Urothelium cell line (cell line): ENCODE results near the gene FABP1.

Experiments
- DNase-seq: peaks from one replicate; pipeline ENCODE4 v3.0.0; 2011; ENCODE audit warnings: low spot score, mixed read lengths
- FAIRE-seq: peaks from 2 replicates; lab custom pipeline; 2011; peaks lifted over from hg19 to GRCh38; lab: Jason Lieb, UNC

FABP1 gene

DNA sequence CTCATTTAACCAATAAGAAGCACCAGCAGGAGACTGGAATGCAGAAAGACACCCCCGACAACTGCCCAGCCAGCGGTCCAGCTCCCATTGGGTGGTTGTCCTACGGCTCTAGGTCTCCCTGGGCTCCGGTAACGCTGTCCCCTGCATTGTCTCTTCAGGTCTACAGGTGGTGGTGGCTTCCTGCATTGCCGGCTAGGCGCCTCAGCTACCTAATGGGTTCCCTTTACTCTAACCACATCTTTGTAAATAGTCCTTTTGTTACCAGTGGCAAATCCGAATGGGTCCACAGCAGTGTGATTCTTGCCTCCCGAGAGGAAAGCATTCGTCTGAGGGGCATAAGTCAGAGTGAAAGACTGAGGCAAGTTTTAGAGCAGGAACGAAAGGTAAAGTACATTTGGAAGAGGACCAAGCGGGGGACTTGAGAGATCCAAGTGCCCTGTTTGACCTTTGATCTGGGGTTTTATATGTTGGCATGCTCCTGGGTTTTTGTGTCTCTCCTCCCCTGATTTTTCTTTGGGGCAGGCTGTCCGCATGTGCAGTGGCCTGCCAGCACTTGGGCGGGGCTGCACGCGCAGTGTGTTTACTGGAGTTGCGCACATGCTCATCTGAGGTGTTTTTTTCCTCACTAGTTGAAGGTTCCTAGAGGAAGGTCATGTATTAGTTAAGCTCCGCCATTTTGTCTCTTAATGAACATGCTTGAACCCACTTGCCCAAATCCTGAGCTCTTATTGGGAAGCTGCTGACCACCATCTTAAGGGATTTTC lies 11.0 kb downstream of the FABP1 start:
- FAIRE-seq: peak; percentile 23

DNA sequence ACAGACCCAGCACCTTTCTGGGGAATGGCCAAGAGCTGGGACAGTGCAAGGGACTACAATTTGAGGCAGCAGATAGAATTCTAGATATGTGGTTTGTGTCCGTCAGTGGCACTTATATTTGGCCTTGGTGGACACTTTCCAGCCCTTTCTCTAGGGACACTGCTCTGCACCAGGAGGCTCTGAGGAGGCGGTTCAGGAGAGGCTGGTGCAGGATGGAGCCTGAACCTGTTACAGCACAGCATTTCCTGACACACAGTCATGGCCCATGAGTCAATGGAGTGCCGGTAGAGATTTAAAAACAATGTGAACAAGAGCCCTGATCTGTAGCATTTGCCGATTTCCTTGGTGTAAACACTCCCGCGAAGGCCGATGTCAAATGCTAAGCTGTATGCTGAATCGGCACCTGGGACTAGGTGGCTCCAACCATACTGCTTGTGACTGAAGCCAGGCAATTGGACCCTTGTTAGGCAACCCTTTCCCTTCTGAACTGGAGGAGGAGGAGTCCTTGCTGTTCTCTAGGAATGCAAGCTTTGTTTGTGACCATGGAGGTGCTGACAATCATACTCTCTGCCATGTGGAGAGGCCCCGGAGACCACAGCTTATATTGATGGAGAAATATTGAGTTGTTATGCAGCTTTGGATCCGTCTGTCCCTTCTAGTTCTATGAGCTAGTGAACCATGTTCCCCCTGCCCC lies 11.9 kb downstream of the FABP1 start:
- FAIRE-seq: no peak
- no peak for DNase-seq

More for the DNA sequence above, 11.0 kb downstream of the FABP1 start:
- no peak for DNase-seq

- DNase-seq (no peak), FAIRE-seq (no peak)
These were observed 13.0 kb downstream of the FABP1 start for GRCh38 chr2:88114889-88115288.

DNA sequence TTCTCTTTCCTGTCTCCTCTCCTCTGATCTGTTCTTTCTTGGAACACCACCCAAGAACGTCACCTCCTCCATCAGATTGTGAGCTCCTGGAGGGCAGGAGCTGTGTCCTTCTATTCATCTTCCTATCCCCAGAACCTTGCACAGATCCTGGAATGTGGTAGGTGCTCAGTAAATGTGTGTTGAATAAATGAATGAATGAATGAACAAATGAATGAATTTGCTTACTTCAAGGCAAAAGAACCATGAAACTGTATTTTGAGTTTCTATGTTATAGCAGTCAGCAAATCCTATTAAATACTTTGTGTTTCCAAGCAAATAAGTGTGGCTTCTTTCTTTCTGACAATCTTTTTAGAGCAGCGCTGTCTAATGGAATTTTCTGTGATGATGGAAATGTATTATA lies 14.8 kb downstream of the FABP1 start:
- FAIRE-seq (no peak), DNase-seq (no peak)

- no peak for FAIRE-seq
- DNase-seq: no peak
These were observed 17.0 kb downstream of the FABP1 start for GRCh38 chr2:88110830-88111229.

GRCh38 chr2:88108796-88109195 lies 19.1 kb downstream of the FABP1 start:
- no peak for DNase-seq
- no peak for FAIRE-seq

DNA sequence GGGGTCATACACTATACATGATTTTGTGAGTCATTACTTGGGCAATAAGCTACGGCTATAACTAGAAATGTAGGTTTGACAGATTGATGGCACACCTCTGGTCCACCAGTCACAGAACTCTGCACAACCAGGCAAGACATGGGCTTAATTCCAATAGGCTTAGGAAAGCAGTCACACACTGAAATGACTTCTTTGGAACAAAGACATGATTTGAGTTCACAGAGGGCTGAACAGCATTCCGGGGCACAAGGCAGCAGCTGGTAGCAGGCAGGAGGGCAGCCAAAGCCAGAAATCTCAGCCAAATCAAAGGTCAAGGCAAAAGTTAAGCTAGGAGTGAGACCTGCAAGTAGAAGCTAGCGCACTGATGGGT lies 27.4 kb downstream of the FABP1 start:
- DNase-seq (no peak), FAIRE-seq (peak; percentile 73)

DNA sequence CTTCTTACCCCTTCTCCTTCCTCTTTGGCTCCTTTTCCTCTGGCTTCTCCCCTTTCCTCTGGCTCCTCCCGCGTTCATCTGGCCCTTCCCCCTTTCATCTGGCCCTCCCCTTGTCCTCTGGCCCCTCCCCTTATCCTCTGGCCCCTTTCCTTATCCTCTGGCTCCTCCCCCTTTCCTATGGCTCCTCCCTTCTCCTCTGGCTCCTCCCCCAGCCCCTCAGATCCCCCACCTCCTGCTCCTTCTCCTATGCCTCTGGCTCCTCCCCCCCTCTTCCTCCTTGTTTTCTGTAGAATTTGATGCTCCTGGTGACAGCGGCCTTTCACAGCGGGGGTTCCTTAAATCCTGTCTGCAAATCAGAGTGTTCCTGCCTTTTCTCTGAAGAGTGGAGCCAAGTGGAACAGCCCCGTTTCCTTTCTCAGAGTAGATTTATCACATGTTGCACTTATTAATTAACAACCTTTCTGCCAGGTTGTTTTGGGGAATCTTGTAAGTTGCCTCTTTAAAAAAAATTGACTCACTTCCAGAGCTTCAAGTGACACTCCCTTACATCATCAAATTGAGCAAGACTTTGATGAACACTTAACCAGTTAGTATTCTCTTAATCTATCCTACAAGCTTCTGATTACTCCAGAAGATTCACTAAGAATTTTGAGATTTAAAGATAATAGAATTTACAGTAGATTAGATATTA lies 27.9 kb downstream of the FABP1 start:
- DNase-seq: no peak
- no peak for FAIRE-seq

GRCh38 chr2:88098558-88098900 lies 29.3 kb downstream of the FABP1 start:
- no peak for FAIRE-seq
- DNase-seq: no peak

DNA sequence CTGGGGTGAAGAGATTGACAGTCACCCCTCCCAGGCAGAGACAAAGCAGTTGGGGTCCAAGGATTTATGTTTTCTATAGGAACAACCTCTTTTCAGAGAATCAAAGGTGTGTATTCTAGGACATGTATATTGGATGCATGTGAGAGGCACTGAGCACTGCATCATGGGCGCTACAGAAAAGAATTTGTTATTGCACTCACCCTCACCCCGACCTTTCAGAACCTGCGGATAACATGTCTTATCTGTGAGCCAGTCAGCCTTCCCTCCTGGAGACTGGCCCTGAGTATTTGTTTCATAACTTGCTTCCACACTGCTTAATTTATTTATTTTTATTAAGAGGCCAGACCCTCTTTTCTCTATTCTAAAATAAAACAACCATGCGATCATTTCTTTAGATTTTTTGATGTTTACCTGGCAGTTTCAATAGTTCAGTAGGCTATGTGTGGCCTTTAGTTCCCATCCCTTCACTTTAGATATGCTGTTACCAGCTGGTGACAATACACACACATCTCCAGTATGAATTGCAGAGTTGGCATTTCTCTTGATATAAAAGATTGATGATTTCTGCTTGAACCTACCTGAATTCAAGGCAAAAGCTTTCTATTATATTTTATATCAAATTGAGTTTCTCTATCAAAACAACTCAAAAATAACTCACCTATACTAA lies 29.8 kb downstream of the FABP1 start:
- FAIRE-seq (no peak), DNase-seq (no peak)

DNA sequence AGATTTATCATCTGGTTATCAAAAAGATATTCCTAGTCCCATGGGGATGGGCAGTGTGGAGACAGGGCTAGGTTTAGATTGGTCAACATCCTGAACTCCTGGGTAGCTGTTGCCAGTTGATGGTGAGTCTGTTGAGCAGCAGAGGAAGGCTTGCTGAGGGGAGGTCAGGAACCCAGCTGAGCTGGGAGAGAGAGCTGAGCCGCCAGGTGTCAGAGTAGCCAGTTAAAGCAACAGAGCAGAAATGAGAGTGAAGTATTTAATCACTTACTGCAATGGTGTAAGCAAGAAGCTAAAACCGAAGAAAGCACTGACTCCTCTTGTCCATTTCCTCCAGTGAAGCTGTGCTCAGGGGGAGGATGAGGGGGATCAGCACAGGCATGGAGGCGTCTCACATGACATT lies 30.7 kb downstream of the FABP1 start:
- DNase-seq: no peak
- no peak for FAIRE-seq

- DNase-seq: no peak
- no peak for FAIRE-seq
These were observed 31.2 kb downstream of the FABP1 start for GRCh38 chr2:88096708-88097107.

DNA sequence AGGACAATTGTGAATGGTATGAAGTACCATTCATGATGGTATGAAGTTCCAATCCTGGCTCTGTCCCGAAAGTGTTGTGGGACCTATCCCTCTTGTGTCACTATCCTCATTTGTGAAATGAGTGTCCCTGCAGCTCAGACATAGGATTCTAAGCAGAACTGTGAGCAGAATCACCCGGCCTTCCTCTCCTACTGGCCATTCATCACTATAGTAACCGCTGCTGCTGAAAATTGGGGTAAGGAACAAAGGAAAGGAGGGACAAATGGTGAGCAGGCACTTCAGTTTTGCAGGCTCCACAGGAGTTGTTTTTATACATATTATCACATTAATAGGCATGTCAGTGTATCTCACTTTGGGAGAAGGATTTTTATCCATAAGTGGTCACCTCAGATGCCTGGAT lies 32.8 kb downstream of the FABP1 start:
- DNase-seq: no peak
- FAIRE-seq: no peak

GRCh38 chr2:88092773-88093172 lies 35.1 kb downstream of the FABP1 start:
- no peak for DNase-seq
- FAIRE-seq: no peak

GRCh38 chr2:88091943-88092342 lies 35.9 kb downstream of the FABP1 start:
- no peak for DNase-seq
- no peak for FAIRE-seq

- DNase-seq: no peak
- no peak for FAIRE-seq
These were observed 37.2 kb downstream of the FABP1 start for GRCh38 chr2:88090446-88091283.

GRCh38 chr2:88088999-88089398 lies 38.9 kb downstream of the FABP1 start:
- FAIRE-seq (no peak), DNase-seq (no peak)

DNA sequence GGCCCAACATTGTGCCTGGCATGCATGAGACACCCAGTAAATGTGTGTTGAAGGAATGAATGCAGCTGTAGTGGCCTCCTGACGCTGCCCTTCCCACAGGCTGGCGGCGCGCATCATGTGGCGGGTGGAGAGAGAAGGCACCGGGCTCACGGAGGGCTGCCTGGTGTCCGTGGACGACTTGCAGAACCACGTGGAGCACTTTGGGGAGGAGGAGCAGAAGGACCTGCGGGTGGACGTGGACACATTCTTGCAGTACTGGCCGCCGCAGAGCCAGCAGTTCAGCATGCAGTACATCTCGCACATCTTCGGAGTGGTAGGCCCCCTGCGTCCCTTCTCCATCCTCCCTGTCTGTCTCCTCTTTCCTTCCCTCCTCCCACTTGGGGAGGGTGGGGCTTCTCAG lies 40.1 kb downstream of the FABP1 start:
- FAIRE-seq (no peak), DNase-seq (no peak)

- FAIRE-seq (no peak), DNase-seq (no peak)
These were observed 40.8 kb downstream of the FABP1 start for GRCh38 chr2:88087073-88087472.

DNA sequence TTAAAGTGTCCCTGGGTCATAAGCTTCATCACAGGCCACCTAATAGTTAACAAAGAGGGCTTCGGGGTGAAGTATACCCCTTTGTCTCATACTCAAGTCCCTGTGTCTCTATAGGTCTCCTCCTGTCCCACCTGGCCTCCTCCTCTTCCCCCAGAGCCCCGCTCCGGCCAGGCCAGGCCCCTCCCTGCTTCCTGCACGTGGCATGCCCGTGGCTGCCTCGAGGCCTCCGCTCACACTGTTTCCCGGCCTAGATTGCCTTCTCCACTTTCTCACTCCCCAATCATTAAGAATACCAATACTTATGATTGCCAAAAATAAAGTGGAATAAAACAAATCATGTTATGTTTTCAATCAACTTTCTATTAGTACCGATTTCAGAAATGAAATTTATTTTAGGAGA lies 41.5 kb downstream of the FABP1 start:
- FAIRE-seq: no peak
- DNase-seq: no peak

GRCh38 chr2:88085602-88086001 lies 42.3 kb downstream of the FABP1 start:
- DNase-seq (no peak), FAIRE-seq (no peak)
